ENCODE data around the gene SIGLEC7. TPM values are rescaled to one million over a fixed set of nuclear protein-coding genes. Genes with fewer than 3 reads are reported as not detected.

The SIGLEC7 gene
- total RNA-seq, 1 experiment from 2014 or later: not detected

DNA sequence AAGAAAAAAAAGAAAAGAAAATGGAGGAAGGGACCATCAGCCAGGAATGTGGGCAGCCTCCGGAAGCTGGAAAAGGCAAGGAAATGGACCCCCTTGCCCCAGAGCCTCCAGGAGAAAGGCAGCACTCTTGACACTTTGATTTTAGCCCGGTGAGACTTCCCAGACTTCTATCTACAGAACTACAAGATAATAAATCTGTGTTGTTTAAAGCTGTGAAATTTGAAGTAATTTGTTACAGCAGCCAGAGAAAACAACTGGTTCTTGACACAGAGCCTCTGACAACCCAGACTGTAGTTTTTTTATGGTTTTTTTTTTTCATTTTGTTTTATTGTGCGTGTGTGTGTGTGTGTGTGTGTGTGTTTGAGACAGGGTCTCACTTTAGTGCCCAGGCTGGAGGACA, 41.5 kb upstream of the SIGLEC7 start:
- H3K4me3 ChIP-seq (ENCODE audit: low read depth, low read length): no peak overlapping the region
- TF ChIP-seq, protein P1, sequence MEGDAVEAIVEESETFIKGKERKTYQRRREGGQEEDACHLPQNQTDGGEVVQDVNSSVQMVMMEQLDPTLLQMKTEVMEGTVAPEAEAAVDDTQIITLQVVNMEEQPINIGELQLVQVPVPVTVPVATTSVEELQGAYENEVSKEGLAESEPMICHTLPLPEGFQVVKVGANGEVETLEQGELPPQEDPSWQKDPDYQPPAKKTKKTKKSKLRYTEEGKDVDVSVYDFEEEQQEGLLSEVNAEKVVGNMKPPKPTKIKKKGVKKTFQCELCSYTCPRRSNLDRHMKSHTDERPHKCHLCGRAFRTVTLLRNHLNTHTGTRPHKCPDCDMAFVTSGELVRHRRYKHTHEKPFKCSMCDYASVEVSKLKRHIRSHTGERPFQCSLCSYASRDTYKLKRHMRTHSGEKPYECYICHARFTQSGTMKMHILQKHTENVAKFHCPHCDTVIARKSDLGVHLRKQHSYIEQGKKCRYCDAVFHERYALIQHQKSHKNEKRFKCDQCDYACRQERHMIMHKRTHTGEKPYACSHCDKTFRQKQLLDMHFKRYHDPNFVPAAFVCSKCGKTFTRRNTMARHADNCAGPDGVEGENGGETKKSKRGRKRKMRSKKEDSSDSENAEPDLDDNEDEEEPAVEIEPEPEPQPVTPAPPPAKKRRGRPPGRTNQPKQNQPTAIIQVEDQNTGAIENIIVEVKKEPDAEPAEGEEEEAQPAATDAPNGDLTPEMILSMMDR (IDR thresholded peaks at IDR 0.05; ENCODE audit: insufficient read depth in 1 of 2, low read depth in 1 of 2, low read length in 1 of 2, severe bottlenecking in 1 of 2, unreplicated experiment in 1 of 2): no peak
- Mint-ChIP-seq H3K4me3 (ENCODE audit: unreplicated experiment) (no peak overlapping the region), H3K9me3 (ENCODE audit: unreplicated experiment) (no peaks in the 10 kb centered on the region), H3K27me3 (ENCODE audit: insufficient read depth, unreplicated experiment) (no peaks in the 10 kb centered on the region), H3K4me1 (ENCODE audit: low read depth, unreplicated experiment) (no peaks in the 10 kb centered on the region), H3K27ac (ENCODE audit: unreplicated experiment) (no peak overlapping the region), H3K36me3 (ENCODE audit: insufficient read depth, unreplicated experiment) (peaks cover 32% of the 10 kb centered on the region)
- DNase-seq: no peak
- POLR2A ChIA-PET: no interaction called here
- no peaks in the 10 kb centered on the region for H3K9me3 ChIP-seq
- CTCF ChIA-PET: interaction anchor here (0.7 kb wide), 1 partner anchor 166 kb away, joined by 3 read pairs; no protein-coding TSS in a partner anchor
- BruUV-seq (replicated peaks): no TSS peak
- no peaks in the 10 kb centered on the region for H3K4me1 ChIP-seq
- no peaks in the 10 kb centered on the region for H3K27me3 ChIP-seq (replicated peaks; ENCODE audit: control insufficient read depth, insufficient read depth, low read length)
- H3K36me3 ChIP-seq (ENCODE audit: control insufficient read depth, insufficient read depth, low read length): no peaks in the 10 kb centered on the region; the same call in 1 of the 2 replicates
- intact Hi-C loops (cut with micrococcal nuclease; ENCODE audit: unreplicated experiment): no loop called here

DNA sequence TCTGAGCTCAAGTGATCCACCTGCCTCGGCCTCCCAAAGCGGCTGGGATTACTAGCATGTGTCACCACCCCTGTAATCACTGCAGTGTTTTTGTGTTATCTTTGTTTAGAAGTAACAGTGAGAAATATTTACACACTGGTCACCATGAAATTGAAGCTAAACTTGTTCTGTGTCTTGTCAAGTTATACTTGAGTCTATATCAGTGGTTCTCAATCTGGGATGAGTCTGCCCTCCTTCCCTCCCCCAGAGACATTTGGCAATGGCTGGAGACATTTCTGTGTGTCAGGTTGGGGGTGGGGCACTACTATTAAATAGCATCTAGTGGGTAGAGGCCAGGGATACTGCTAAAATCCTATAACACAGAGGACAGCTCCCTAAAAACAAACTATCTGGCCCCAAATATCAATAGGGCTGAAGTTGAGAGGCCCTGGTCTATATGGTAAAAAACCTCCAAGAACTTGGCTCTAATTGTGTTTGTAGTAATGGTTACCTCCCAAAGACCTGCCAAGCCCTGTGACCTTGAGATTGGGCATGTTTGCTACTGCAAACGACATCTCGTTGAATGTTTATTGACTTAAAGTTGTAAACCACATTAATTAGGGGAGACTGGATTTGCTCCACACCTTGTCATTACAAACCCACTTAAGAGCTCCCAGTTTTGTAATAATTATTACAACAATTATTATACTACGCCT, 40.8 kb upstream of the SIGLEC7 start:
- TF ChIP-seq, protein P1 (IDR thresholded peaks at IDR 0.05; ENCODE audit: insufficient read depth in 1 of 2, low read depth in 1 of 2, low read length in 1 of 2, severe bottlenecking in 1 of 2, unreplicated experiment in 1 of 2): no peak
- intact Hi-C loops (cut with micrococcal nuclease; ENCODE audit: unreplicated experiment): no loop called here
- ChIA-PET POLR2A (no interaction called here), CTCF (no interaction called here)
- H3K9me3 Mint-ChIP-seq (ENCODE audit: unreplicated experiment): no peaks in the 10 kb centered on the region
- no peak overlapping the region for H3K27ac Mint-ChIP-seq (ENCODE audit: unreplicated experiment)
- BruUV-seq (replicated peaks): no TSS peak
- H3K27me3 ChIP-seq (replicated peaks; ENCODE audit: control insufficient read depth, insufficient read depth, low read length): no peaks in the 10 kb centered on the region
- H3K27me3 Mint-ChIP-seq (ENCODE audit: insufficient read depth, unreplicated experiment): no peaks in the 10 kb centered on the region
- peaks cover 34% of the 10 kb centered on the region for H3K36me3 Mint-ChIP-seq (ENCODE audit: insufficient read depth, unreplicated experiment)
- DNase-seq: no peak
- no peaks in the 10 kb centered on the region for H3K4me1 ChIP-seq
- H3K9me3 ChIP-seq: no peaks in the 10 kb centered on the region
- H3K4me3 ChIP-seq (ENCODE audit: low read depth, low read length): no peak overlapping the region
- H3K4me1 Mint-ChIP-seq (ENCODE audit: low read depth, unreplicated experiment): no peaks in the 10 kb centered on the region
- no peaks in the 10 kb centered on the region; the same call in 1 of the 2 replicates for H3K36me3 ChIP-seq (ENCODE audit: control insufficient read depth, insufficient read depth, low read length)
- H3K4me3 Mint-ChIP-seq (ENCODE audit: unreplicated experiment): no peak overlapping the region

DNA sequence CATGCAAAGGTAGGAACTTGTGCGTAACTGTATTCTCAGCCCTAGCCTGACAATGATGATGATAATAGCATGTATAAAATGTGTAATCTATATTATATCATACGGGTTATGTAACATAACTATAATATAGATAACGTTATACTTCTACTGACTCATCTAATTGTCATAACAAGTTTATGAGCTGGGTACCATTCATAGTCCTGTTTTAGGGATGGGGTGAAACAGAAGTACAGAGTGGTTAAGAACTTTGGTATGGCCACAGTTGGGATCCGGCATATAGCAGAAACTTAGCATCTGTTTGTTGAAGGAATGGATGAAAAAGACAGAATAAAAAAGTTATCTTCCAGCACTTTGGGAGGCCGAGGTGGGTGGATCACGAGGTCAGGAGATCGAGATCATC, 39.1 kb upstream of the SIGLEC7 start:
- no peaks in the 10 kb centered on the region; the same call in 1 of the 2 replicates for H3K36me3 ChIP-seq (ENCODE audit: control insufficient read depth, insufficient read depth, low read length)
- ChIA-PET CTCF (no interaction called here), POLR2A (no interaction called here)
- H3K9me3 ChIP-seq: no peaks in the 10 kb centered on the region
- no peaks in the 10 kb centered on the region for H3K27me3 Mint-ChIP-seq (ENCODE audit: insufficient read depth, unreplicated experiment)
- intact Hi-C loops (cut with micrococcal nuclease; ENCODE audit: unreplicated experiment): no loop called here
- no peak overlapping the region for H3K4me3 Mint-ChIP-seq (ENCODE audit: unreplicated experiment)
- no TSS peak for BruUV-seq (replicated peaks)
- H3K36me3 Mint-ChIP-seq (ENCODE audit: insufficient read depth, unreplicated experiment): peaks cover 36% of the 10 kb centered on the region
- H3K27me3 ChIP-seq (replicated peaks; ENCODE audit: control insufficient read depth, insufficient read depth, low read length): no peaks in the 10 kb centered on the region
- no peaks in the 10 kb centered on the region for H3K4me1 ChIP-seq
- H3K9me3 Mint-ChIP-seq (ENCODE audit: unreplicated experiment): no peaks in the 10 kb centered on the region
- no peak overlapping the region for H3K4me3 ChIP-seq (ENCODE audit: low read depth, low read length)
- no peak for DNase-seq
- TF ChIP-seq, protein P1 (IDR thresholded peaks at IDR 0.05; ENCODE audit: insufficient read depth in 1 of 2, low read depth in 1 of 2, low read length in 1 of 2, severe bottlenecking in 1 of 2, unreplicated experiment in 1 of 2): no peak
- peaks cover 9% of the 10 kb centered on the region for H3K4me1 Mint-ChIP-seq (ENCODE audit: low read depth, unreplicated experiment)
- no peak overlapping the region for H3K27ac Mint-ChIP-seq (ENCODE audit: unreplicated experiment)
